Activated CD4-positive, alpha-beta memory T cell treated with anti-CD3 and anti-CD28 coated beads for 36 hours (primary cell): Measurements from ENCODE around the gene SCNN1B. TPM values are rescaled to one million over a fixed set of nuclear protein-coding genes. Genes with fewer than 3 reads are reported as not detected.
"Not testable (repeated sequence)": the region's sequence is repeated elsewhere in the genome, so short reads cannot be mapped to it uniquely, and the experiment has no call there.

Experiments used
- CTCF ChIA-PET: fragments of 350-600 bp; sonication (Branson Sonifier 250); formaldehyde crosslinking; loops from one replicate; lab custom pipeline; 2021; ENCODE audit warnings: antibody characterized with exemption, inconsistent platforms; lab: Charles Lee
- POLR2A ChIA-PET: fragments of 350-600 bp; sonication (Branson Sonifier 250); formaldehyde crosslinking; loops from one replicate; lab custom pipeline; 2021; ENCODE audit warnings: antibody characterized with exemption; lab: Charles Lee
- DNase-seq: peaks from one replicate; pipeline ENCODE4 v3.0.0-alpha.2; 2020
- H3K27ac Mint-ChIP-seq: one replicate; pipeline ENCODE4 v1.8.0; 2021; ENCODE audit warnings: mixed read lengths
- H3K27me3 Mint-ChIP-seq: one replicate; pipeline ENCODE4 v1.8.0; 2021; ENCODE audit warnings: mixed read lengths
- H3K36me3 Mint-ChIP-seq: one replicate; pipeline ENCODE4 v1.8.0; 2021; ENCODE audit warnings: mixed read lengths
- H3K4me1 Mint-ChIP-seq: one replicate; pipeline ENCODE4 v1.8.0; 2021; ENCODE audit warnings: low read depth, mixed read lengths
- H3K4me3 Mint-ChIP-seq: one replicate; pipeline ENCODE4 v1.8.0; 2021; ENCODE audit warnings: mild to moderate bottlenecking, mixed read lengths
- H3K9me3 Mint-ChIP-seq: one replicate; pipeline ENCODE4 v1.8.0; 2021; ENCODE audit warnings: mixed read lengths
- intact Hi-C: fragments of 100-400 bp; cut with micrococcal nuclease; formaldehyde crosslinking; loops from one replicate; pipeline ENCODE4 v1.15.1; 2023
- total RNA-seq, 2 experiments: library from RNA; stranded (reverse); gene quantifications; one replicate each; pipeline ENCODE4 v1.2.3, GENCODE V29; 2021

SCNN1B gene
- total RNA-seq, 2 experiments from 2014 or later: not detected

DNA sequence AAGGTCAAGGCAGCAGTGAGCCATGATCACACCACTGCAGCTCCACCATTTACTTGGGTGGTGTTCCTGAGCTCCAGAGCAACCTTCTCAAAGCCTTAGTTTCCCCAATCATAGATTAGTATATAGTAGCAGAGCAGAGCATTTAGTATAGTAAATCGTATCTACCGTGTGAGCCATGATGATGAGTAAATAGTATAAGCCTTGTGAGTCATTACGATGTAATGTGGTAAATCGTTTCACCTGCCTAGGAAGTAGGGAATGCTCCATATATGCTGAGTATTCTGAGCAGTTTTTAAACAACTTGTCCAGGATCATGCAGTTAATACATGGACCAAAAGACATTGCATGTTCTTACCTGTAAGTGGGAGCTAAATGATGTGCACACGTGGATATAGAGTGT lies 66.4 kb downstream of the SCNN1B start:
- POLR2A ChIA-PET: no interaction called here
- H3K4me3 Mint-ChIP-seq: no peak overlapping the region
- no peak overlapping the region for H3K27ac Mint-ChIP-seq
- no peaks in the 10 kb centered on the region for H3K36me3 Mint-ChIP-seq
- no peaks in the 10 kb centered on the region for H3K9me3 Mint-ChIP-seq
- intact Hi-C loops: no loop called here
- H3K27me3 Mint-ChIP-seq: peaks cover 3% of the 10 kb centered on the region
- no peak for DNase-seq
- H3K4me1 Mint-ChIP-seq: peaks cover 10% of the 10 kb centered on the region
- CTCF ChIA-PET: interaction anchor here (0.6 kb wide), 1 partner anchor 703 kb away, joined by 3 read pairs; no protein-coding TSS in a partner anchor

DNA sequence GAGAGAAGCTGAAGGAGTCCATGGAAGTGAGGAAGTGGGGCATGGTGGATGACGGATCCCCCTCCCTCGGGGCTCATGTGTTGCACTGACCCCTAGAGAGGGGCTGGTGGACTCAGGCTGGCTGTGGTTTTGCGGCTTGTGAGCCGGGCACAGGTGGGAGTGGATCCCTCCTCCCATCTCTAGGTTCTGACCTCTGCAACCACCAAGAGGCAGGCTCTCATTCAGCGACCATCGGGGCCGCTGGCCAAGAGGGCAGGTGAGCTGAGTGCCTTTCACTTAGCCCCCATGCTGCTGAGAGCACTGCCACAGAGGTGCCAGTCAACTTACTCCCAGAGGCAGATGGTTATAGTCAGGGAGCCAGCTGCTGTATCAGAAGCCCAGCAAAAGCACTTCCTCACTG lies 67.3 kb downstream of the SCNN1B start:
- Mint-ChIP-seq H3K4me3 (no peak overlapping the region), H3K27ac (no peak overlapping the region), H3K9me3 (no peaks in the 10 kb centered on the region), H3K27me3 (peaks cover 3% of the 10 kb centered on the region), H3K4me1 (peaks cover 8% of the 10 kb centered on the region), H3K36me3 (no peaks in the 10 kb centered on the region)
- intact Hi-C loops: no loop called here
- POLR2A ChIA-PET: no interaction called here
- no peak for DNase-seq
- CTCF ChIA-PET: no interaction called here

DNA sequence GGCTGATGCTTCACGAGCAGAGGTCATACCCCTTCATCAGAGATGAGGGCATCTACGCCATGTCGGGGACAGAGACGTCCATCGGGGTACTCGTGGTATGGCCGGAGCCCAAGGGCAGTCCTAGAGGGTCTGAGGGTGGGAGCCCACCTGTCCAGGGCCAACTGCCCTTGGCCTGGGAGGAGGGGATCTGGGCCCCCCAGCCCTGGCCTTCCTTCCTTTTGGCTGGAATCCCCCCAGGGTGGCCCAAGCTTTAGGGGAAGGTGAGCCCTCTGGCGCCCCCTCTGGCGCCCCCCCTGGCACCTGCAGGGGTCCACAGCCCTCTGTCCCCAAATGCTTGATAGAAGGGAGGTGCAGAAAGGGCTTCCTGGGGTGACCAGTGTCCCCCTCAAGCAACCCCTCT lies 69.3 kb downstream of the SCNN1B start:
- Mint-ChIP-seq H3K36me3 (no peaks in the 10 kb centered on the region), H3K27me3 (peaks cover 3% of the 10 kb centered on the region), H3K4me1 (no peaks in the 10 kb centered on the region), H3K9me3 (no peaks in the 10 kb centered on the region), H3K4me3 (no peak overlapping the region), H3K27ac (no peak overlapping the region)
- POLR2A ChIA-PET: no interaction called here
- CTCF ChIA-PET: no interaction called here
- intact Hi-C loops: no loop called here
- DNase-seq: no peak

DNA sequence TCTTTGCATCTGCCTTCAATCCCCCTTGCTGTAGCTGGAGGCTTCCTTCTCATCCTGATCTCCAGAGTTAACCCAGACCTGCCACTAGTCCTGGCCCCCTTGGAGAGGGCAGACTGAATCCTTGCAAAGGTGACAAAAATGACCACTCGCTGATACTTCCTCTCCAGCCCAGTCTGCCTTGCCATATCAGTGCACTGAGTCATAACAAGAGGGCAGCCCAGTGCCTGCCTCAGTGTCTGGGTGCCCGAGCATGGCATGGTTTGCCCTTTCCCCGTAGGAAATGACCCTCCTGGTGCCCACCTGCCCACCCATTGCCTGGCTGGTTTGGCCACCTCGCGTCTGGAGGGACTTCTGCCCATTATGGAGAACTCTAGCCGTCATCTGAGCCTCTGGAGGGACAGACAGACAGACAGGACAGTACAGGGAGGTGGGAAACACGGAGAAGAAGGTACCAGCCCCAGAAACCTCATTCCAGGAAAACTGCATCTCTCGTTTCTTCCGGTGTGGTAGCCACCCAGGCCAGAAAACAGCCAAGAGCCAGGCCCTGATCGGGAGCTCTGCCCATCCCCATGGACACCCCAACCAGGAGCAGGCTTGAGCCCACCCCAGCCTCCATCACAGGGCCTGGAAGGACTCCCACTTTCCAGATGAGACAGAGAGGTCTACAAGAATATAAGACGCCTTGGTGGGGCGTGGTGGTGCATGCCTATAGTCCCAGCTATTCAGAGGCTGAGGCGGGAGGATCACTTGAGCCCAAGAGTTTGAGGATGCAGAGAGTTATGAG lies 71.5 kb downstream of the SCNN1B start:
- Mint-ChIP-seq H3K27me3 (peaks cover 3% of the 10 kb centered on the region), H3K4me3 (no peak overlapping the region), H3K4me1 (no peaks in the 10 kb centered on the region), H3K9me3 (no peaks in the 10 kb centered on the region), H3K36me3 (no peaks in the 10 kb centered on the region), H3K27ac (no peak overlapping the region)
- intact Hi-C loops: no loop called here
- POLR2A ChIA-PET: no interaction called here
- CTCF ChIA-PET: no interaction called here
- no peak for DNase-seq

DNA sequence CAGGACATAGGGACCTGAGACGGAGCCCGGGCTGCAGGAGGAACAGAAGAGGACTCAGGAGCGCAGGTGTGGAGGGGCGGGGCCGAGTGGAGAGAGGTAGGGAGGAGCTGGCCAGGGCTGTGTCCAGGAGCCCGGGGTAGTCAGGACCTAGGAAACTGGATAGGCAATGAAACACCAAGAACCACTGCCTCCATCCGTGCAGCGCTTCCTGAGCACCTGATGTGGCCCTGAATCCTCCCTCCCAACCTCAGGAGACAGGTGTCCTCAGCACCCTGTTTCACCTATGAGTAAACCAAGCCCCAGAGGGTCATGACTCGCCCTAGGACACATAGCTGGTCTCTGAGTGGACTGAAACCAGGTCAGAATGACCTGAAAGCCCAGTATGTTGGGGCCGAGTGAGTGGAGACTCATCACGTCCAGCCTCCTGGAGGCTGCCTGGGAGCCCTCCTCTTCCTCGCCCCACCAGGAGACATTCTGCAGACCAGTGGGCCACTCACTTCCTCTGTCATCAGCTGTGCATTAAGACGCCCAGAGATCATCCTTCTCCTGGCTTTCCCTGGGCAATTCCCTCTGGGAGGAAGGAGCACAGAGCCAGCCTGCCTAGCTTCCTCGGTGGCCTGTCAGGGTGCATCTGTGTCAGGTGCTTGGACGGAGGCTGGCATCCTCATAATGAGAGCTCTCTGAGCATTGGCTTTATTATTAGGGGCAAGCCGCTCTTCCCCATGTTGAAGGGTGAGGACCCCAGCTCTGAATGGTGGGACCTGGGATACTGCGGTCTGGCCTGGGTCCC lies 72.8 kb downstream of the SCNN1B start:
- intact Hi-C loops: no loop called here
- H3K27me3 Mint-ChIP-seq: peaks cover 3% of the 10 kb centered on the region
- DNase-seq: no peak
- H3K9me3 Mint-ChIP-seq: no peaks in the 10 kb centered on the region
- H3K4me1 Mint-ChIP-seq: no peaks in the 10 kb centered on the region
- ChIA-PET CTCF (no interaction called here), POLR2A (no interaction called here)
- no peak overlapping the region for H3K4me3 Mint-ChIP-seq
- no peaks in the 10 kb centered on the region for H3K36me3 Mint-ChIP-seq
- no peak overlapping the region for H3K27ac Mint-ChIP-seq

DNA sequence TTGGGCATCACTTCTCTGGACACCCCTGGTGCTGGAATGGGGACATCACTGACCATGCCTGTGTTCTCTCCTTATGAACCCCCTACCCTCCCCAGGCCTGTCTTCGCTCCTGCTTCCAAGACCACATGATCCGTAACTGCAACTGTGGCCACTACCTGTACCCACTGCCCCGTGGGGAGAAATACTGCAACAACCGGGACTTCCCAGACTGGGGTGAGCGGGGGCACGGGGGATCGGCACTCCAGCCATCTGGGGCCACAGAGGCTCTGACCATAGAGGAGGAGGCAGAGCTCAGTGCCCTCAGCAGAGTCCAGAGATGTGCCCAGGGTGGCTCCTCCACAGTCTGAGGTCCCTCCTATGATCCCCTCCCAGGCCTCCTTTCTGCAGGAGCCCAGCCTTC lies 73.5 kb downstream of the SCNN1B start:
- Mint-ChIP-seq H3K36me3 (no peaks in the 10 kb centered on the region), H3K4me3 (no peak overlapping the region), H3K9me3 (no peaks in the 10 kb centered on the region), H3K27ac (no peak overlapping the region), H3K4me1 (no peaks in the 10 kb centered on the region), H3K27me3 (peaks cover 1% of the 10 kb centered on the region)
- no peak for DNase-seq
- intact Hi-C loops: no loop called here
- POLR2A ChIA-PET: no interaction called here
- CTCF ChIA-PET: no interaction called here

DNA sequence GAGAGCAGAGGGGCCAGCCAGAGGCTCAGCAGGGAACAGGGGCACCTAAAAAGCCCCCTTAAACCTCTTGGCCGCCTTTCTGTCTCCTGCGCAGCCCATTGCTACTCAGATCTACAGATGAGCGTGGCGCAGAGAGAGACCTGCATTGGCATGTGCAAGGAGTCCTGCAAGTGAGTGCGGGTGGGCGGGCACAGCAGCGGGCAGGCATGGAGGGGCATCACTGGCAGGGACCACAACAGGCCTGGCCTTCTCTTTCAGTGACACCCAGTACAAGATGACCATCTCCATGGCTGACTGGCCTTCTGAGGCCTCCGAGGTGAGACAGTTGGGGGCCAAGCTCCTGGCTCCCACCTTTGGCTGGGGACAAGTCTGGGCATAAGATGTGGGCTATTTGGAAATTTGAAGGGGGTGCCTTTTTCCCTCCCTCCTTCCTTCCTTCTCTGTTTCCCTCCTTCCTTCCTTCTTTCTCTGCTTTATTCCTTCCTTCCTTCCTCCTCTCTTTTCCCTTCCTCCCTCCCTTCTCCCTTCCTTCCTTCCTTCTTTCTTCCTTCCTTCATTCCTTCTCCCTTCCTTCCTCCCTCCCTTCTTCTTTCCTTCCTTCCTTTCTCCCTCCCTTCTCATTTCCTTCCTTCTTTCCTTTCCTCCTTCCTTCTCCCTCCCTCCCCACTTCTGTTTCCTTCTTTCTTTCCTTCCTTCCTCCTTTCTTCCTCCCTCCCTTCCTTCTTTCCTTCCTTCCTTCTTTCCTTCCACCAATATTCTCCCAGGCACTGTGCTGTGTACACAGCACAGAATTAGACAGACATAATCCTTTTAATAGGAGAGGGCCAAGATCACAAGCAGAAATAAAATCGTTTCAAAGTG lies 75.2 kb downstream of the SCNN1B start:
- CTCF ChIA-PET: no interaction called here
- Mint-ChIP-seq H3K4me3 (no peak overlapping the region), H3K27ac (no peak overlapping the region), H3K36me3 (no peaks in the 10 kb centered on the region), H3K9me3 (no peaks in the 10 kb centered on the region), H3K4me1 (no peaks in the 10 kb centered on the region), H3K27me3 (no peaks in the 10 kb centered on the region)
- no peak for DNase-seq
- POLR2A ChIA-PET: no interaction called here
- intact Hi-C loops: no loop called here

DNA sequence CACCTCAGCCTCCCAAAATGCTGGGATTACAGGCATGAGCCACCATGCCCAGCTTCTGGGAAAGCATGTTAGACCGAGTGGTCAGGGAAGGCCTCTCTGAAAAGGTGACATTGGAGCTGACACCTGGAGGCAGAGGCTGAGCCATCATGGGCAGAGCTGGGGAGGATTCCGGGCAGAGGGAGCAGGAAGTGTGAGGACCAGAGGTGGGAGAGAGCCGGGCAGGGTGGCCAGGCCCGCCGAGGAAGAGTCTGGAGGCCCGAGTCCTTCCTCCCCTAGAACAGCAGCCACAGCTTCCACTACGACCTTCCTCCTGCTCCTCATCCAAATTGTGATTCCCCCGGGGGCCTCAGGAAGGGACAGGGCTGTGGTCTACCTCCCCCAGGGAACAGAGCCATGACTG lies 76.2 kb downstream of the SCNN1B start:
- intact Hi-C loops: no loop called here
- Mint-ChIP-seq H3K4me1 (no peaks in the 10 kb centered on the region), H3K27ac (no peak overlapping the region), H3K36me3 (no peaks in the 10 kb centered on the region), H3K4me3 (no peak overlapping the region), H3K9me3 (no peaks in the 10 kb centered on the region), H3K27me3 (no peaks in the 10 kb centered on the region)
- CTCF ChIA-PET: interaction anchor here (0.6 kb wide), 1 partner anchor 1842 kb away, joined by 3 read pairs; no protein-coding TSS in a partner anchor
- POLR2A ChIA-PET: no interaction called here
- no peak for DNase-seq

DNA sequence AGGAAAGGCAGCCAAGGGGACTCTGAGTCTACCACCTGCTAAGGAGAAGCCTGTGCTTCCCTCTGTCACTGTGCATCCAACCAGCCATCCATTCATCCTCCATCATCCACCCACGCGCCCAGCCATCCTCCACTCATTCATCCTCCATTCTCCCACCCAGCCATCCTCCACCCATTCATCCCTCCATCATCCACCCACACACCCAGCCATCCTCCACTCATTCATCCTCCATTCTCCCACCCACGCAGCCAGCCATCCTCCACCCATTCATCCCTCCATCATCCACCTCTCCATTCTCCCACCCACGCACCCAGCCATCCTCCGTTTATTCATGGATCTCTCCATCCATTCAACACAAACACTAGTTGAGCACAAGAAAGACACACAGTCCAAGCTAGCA lies 76.8 kb downstream of the SCNN1B start:
- H3K4me3 Mint-ChIP-seq: no peak overlapping the region

DNA sequence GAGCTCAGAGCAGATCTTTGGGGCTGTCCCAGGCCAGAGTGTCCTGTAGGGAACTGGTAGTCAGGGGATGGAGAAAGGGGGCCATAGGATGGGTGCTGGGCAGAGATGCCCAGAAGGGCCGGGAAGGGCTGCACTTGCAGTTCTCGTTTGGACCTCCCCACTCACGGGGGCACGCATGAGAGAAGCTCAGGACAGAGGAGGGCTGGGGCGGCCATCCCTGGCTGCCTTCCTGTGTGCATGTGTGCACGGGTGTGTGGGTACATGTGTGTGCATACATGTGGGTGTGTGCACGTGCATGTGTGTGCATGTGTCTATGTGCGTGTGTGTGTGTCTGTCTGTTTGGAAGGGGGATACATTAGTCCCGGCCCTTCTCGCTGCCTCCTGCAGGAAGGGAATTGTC lies 77.6 kb downstream of the SCNN1B start:
- no peaks in the 10 kb centered on the region for H3K36me3 Mint-ChIP-seq
- no peak overlapping the region for H3K27ac Mint-ChIP-seq
- H3K4me1 Mint-ChIP-seq: no peaks in the 10 kb centered on the region
- ChIA-PET CTCF (interaction anchor here (1.1 kb wide), 1 partner anchor 56 kb away, joined by 3 read pairs; no protein-coding TSS in a partner anchor), POLR2A (no interaction called here)
- no peak for DNase-seq
- intact Hi-C loops: no loop called here
- H3K9me3 Mint-ChIP-seq: no peaks in the 10 kb centered on the region
- H3K4me3 Mint-ChIP-seq: no peak overlapping the region
- no peaks in the 10 kb centered on the region for H3K27me3 Mint-ChIP-seq

More for the DNA sequence above, 76.8 kb downstream of the SCNN1B start:
- no peak for DNase-seq
- no peak overlapping the region for H3K27ac Mint-ChIP-seq
- H3K36me3 Mint-ChIP-seq: no peaks in the 10 kb centered on the region
- no peaks in the 10 kb centered on the region for H3K27me3 Mint-ChIP-seq
- intact Hi-C loops: no loop called here
- POLR2A ChIA-PET: no interaction called here
- H3K4me1 Mint-ChIP-seq: no peaks in the 10 kb centered on the region
- no peaks in the 10 kb centered on the region for H3K9me3 Mint-ChIP-seq
- CTCF ChIA-PET: interaction anchor here (0.6 kb wide), 1 partner anchor 1842 kb away, joined by 3 read pairs; no protein-coding TSS in a partner anchor

DNA sequence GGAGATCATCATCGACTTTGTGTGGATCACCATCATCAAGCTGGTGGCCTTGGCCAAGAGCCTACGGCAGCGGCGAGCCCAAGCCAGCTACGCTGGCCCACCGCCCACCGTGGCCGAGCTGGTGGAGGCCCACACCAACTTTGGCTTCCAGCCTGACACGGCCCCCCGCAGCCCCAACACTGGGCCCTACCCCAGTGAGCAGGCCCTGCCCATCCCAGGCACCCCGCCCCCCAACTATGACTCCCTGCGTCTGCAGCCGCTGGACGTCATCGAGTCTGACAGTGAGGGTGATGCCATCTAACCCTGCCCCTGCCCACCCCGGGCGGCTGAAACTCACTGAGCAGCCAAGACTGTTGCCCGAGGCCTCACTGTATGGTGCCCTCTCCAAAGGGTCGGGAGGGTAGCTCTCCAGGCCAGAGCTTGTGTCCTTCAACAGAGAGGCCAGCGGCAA lies 78.4 kb downstream of the SCNN1B start:
- CTCF ChIA-PET: interaction anchor here (1.1 kb wide), 1 partner anchor 55 kb away, joined by 3 read pairs; no protein-coding TSS in a partner anchor
- H3K4me1 Mint-ChIP-seq: no peaks in the 10 kb centered on the region
- no peaks in the 10 kb centered on the region for H3K9me3 Mint-ChIP-seq
- no peaks in the 10 kb centered on the region for H3K36me3 Mint-ChIP-seq
- intact Hi-C loops: no loop called here
- no peaks in the 10 kb centered on the region for H3K27me3 Mint-ChIP-seq
- POLR2A ChIA-PET: no interaction called here
- no peak overlapping the region for H3K4me3 Mint-ChIP-seq
- no peak for DNase-seq
- no peak overlapping the region for H3K27ac Mint-ChIP-seq

DNA sequence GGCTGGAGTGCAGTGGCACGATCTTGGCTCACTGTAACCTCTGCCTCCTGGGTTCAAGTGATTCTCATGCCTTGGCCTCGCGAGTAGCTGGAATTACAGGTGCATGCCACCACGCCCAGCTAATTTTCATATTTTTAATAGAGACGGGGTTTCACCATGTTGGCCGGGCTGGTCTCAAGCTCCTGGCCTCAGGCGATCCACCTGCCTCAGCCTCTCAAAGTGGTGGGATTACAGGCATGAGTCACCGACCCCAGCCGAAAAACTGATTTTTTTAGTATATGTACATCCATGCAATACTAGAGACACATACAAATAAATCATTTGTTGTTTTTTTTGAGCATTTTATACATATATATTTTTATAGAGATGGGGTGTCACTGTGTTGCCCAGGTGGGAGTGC lies 79.6 kb downstream of the SCNN1B start:
- H3K27ac Mint-ChIP-seq, CTCF ChIA-PET, H3K9me3 Mint-ChIP-seq, H3K4me1 Mint-ChIP-seq, H3K36me3 Mint-ChIP-seq, POLR2A ChIA-PET, H3K4me3 Mint-ChIP-seq, H3K27me3 Mint-ChIP-seq, intact Hi-C loops, DNase-seq: not testable (repeated sequence)
